Neural progenitor cell (in vitro differentiated cells): Measurements from ENCODE around the gene CACTIN.

Experiments
- CTCF ChIP-seq: fragments of 200-600 bp; sonication (generic); IDR thresholded peaks from 2 replicates; pipeline ENCODE4 v1.5.1; 2017; ENCODE audit warnings: antibody characterized with exemption, mild to moderate bottlenecking
- EZH2 ChIP-seq: fragments of 200-600 bp; sonication (generic); IDR thresholded peaks from 2 replicates; pipeline ENCODE4 v1.6.1; 2017; ENCODE audit warnings: antibody characterized with exemption, mild to moderate bottlenecking, moderate library complexity
- EZH2phosphoT487 ChIP-seq: fragments of 200-600 bp; sonication (generic); IDR thresholded peaks from 2 replicates; pipeline ENCODE4 v1.6.1; 2017; ENCODE audit warnings: antibody characterized with exemption

GRCh38 chr19:3633559-3633988 lies 7.0 kb upstream of the CACTIN start:
- TF ChIP-seq EZH2 (no peak), CTCF (no peak), EZH2phosphoT487 (no peak)
